ENCODE data around the gene ZNF362.

DNA sequence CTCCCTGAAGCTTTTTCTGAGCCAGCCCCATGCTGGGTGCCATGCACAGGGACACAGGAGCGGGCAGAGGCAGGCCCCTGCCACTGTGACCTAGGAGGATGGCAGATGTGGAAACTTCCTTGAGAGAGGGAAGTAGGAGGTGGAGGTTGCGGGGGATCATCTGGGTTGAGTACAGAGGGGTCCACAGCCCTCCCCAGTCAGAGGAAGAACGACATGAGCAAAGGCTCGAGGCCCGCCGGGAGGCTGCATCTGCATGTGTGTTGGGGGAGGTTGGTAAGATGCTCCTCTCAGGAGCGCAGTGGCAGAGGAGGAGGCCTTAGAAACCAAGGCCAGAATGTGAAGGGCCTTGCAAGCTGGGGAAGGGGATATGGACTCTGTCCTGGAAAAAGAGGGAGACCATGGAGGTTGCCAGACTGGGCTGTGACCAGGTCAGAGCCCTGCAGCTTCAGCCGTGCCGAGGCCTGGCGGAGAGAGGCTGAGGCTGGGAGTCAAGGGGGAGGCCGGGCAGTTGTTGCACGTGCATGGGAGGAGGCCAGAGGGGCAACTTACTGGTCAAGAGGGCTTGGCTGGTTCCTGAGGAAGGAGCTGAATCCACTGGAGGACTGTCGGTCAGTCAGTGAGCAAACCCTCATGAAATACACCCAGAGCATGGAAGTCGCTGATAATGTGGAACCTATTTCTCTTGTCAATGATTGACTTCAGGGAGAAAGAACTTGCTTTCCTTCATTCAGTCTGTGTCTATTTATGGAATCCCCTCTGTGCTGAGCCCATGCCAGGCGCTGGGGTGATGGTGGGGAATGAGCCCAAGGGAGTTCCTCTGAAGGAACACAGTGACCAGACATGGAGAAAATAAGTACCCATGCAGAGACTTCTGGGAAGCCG is 32.9 kb downstream of the ZNF362 start:
- no peak for TF ChIP-seq POLR2A (IDR thresholded peaks at IDR 0.05)
- TF ChIP-seq, protein P1, sequence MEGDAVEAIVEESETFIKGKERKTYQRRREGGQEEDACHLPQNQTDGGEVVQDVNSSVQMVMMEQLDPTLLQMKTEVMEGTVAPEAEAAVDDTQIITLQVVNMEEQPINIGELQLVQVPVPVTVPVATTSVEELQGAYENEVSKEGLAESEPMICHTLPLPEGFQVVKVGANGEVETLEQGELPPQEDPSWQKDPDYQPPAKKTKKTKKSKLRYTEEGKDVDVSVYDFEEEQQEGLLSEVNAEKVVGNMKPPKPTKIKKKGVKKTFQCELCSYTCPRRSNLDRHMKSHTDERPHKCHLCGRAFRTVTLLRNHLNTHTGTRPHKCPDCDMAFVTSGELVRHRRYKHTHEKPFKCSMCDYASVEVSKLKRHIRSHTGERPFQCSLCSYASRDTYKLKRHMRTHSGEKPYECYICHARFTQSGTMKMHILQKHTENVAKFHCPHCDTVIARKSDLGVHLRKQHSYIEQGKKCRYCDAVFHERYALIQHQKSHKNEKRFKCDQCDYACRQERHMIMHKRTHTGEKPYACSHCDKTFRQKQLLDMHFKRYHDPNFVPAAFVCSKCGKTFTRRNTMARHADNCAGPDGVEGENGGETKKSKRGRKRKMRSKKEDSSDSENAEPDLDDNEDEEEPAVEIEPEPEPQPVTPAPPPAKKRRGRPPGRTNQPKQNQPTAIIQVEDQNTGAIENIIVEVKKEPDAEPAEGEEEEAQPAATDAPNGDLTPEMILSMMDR (IDR thresholded peaks at IDR 0.05), result no peak

All from adrenal gland (tissue), 5 donors.